KMS-11 (cell line): ENCODE results near the gene DNAJA4.

Source experiments
- H2AFZ ChIP-seq: fragments of 200-600 bp; sonication (generic); 2 replicates; pipeline ENCODE4 v1.6.1; 2016; ENCODE audit warnings: antibody characterized with exemption, mixed run types, low read depth
- H3K27ac ChIP-seq: fragments of 200-600 bp; sonication (generic); 2 replicates; pipeline ENCODE4 v1.6.1; 2016; ENCODE audit warnings: mild to moderate bottlenecking, mixed run types
- H3K27me3 ChIP-seq: fragments of 200-600 bp; sonication (generic); 2 replicates; pipeline ENCODE4 v1.6.1; 2017; ENCODE audit warnings: mild to moderate bottlenecking, low read depth, mixed run types, moderate library complexity; ENCODE audit not compliant: insufficient read depth
- H3K36me3 ChIP-seq: fragments of 200-600 bp; sonication (generic); 2 replicates; pipeline ENCODE4 v1.6.1; 2017; ENCODE audit warnings: mild to moderate bottlenecking, mixed run types; ENCODE audit not compliant: insufficient read depth
- H3K4me1 ChIP-seq: fragments of 200-600 bp; sonication (generic); 2 replicates; pipeline ENCODE4 v1.6.1; 2016; ENCODE audit warnings: mild to moderate bottlenecking, low read depth, mixed run types; ENCODE audit not compliant: poor library complexity, severe bottlenecking
- H3K4me2 ChIP-seq: fragments of 200-600 bp; sonication (generic); 2 replicates; pipeline ENCODE4 v1.7.0; 2016; ENCODE audit warnings: mild to moderate bottlenecking, mixed run types
- H3K4me3 ChIP-seq: fragments of 200-600 bp; sonication (generic); IDR thresholded peaks from 2 replicates; pipeline ENCODE4 v1.6.1; 2017; ENCODE audit warnings: low read depth, low read length, mixed read lengths; ENCODE audit not compliant: insufficient read depth
- H3K79me2 ChIP-seq: fragments of 200-600 bp; sonication (generic); 2 replicates; pipeline ENCODE4 v1.6.1; 2016; ENCODE audit warnings: low read depth, mixed run types; ENCODE audit not compliant: insufficient read depth
- H3K9ac ChIP-seq: fragments of 200-600 bp; sonication (generic); 2 replicates; pipeline ENCODE4 v1.6.1; 2016; ENCODE audit warnings: mild to moderate bottlenecking, mixed run types
- H4K20me1 ChIP-seq: fragments of 200-600 bp; sonication (generic); 2 replicates; pipeline ENCODE4 v1.6.1; 2016; ENCODE audit warnings: mild to moderate bottlenecking, mixed run types; ENCODE audit not compliant: insufficient read depth
- TF ChIP-seq, protein P1 (sequence below): fragments of 200-600 bp; sonication (generic); conservative IDR thresholded peaks from 2 replicates; pipeline ENCODE4 v1.6.1; 2017; ENCODE audit warnings: low read depth, mild to moderate bottlenecking, antibody characterized with exemption, low read length, moderate library complexity, mixed read lengths

Gene DNAJA4

DNA sequence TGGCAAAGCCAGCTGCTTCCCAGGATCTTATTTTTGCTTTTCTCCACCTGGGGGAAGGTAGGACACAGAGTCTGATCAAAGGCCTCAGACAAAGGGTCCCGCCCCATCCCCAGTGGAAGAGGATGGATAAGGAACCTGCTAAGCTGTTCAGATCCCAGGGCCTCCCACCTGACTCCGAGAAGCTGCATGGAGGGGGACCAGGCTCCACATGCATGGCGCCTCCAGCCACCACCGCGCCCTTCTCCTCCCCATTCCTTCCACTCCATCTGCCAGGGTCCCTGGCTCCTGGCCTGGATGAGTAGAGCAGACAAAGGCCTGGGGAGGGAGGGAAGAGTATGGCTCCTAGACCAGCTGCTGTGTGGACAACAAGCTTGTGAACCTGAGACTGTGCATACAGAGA, 55.8 kb downstream of the DNAJA4 start:
- H3K27me3 ChIP-seq: no peaks in the 10 kb centered on the region
- H3K4me3 ChIP-seq: no peak overlapping the region
- no peak overlapping the region for H3K9ac ChIP-seq
- H2AFZ ChIP-seq: no peak overlapping the region
- TF ChIP-seq, protein P1, sequence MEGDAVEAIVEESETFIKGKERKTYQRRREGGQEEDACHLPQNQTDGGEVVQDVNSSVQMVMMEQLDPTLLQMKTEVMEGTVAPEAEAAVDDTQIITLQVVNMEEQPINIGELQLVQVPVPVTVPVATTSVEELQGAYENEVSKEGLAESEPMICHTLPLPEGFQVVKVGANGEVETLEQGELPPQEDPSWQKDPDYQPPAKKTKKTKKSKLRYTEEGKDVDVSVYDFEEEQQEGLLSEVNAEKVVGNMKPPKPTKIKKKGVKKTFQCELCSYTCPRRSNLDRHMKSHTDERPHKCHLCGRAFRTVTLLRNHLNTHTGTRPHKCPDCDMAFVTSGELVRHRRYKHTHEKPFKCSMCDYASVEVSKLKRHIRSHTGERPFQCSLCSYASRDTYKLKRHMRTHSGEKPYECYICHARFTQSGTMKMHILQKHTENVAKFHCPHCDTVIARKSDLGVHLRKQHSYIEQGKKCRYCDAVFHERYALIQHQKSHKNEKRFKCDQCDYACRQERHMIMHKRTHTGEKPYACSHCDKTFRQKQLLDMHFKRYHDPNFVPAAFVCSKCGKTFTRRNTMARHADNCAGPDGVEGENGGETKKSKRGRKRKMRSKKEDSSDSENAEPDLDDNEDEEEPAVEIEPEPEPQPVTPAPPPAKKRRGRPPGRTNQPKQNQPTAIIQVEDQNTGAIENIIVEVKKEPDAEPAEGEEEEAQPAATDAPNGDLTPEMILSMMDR: no peak
- no peaks in the 10 kb centered on the region for H3K4me1 ChIP-seq
- H4K20me1 ChIP-seq: no peaks in the 10 kb centered on the region
- H3K79me2 ChIP-seq: no peaks in the 10 kb centered on the region
- no peaks in the 10 kb centered on the region for H3K36me3 ChIP-seq
- H3K27ac ChIP-seq: no peak overlapping the region
- H3K4me2 ChIP-seq: no peak overlapping the region

DNA sequence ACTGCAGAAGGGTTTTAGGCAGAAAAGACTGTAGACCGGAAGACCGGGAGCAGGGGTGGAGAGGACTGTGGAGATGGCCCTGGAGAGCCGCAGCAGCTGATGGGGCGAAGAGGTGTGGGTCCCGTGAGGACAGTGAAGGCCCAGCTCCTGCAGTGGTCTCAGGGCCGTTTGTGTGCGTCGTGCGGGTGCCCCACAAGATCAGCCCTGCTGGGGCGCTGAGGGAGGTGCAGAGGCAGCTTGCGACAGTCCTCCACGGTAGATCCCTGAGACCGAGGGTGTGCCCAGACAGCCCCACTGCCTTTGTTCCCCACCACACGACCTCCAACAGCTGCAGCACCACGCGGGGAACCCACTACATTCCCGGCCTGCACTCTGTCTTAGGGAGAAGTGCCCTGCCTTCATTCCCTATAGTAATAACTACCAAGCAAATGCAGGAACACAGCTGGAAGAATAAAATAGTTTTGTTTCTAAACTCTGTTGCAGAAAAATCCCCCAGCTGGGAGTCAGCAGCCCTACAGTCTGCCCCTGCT, 56.7 kb downstream of the DNAJA4 start:
- TF ChIP-seq, protein P1: no peak
- Histone ChIP-seq H3K36me3 (no peaks in the 10 kb centered on the region), H3K4me1 (no peaks in the 10 kb centered on the region), H3K9ac (no peak overlapping the region), H3K79me2 (no peaks in the 10 kb centered on the region), H3K27me3 (no peaks in the 10 kb centered on the region), H3K27ac (no peak overlapping the region), H4K20me1 (no peaks in the 10 kb centered on the region), H3K4me3 (no peak overlapping the region), H3K4me2 (no peak overlapping the region), H2AFZ (no peak overlapping the region)

DNA sequence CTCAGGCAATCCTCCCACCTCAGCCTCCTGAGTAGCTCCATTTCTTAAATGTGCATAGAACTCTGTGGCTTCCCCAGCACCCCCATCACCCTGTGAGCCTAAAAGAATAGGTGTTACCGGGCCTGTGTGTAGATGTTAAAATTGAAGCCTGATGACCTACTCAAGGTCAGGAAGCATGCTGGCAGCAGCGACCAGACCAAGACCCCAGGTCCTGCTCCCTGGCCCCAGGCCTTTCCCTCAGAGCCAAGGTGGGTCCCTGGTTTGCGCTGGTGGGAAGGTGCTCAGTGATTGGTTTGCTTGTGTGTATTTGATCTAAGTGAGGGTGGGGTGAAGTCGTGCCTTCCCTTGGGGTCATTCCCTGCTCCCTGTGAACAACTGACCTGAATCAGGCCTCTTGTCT, 57.4 kb downstream of the DNAJA4 start:
- H3K4me1 ChIP-seq: no peaks in the 10 kb centered on the region
- H3K36me3 ChIP-seq: no peaks in the 10 kb centered on the region
- H3K9ac ChIP-seq: no peak overlapping the region
- H3K4me2 ChIP-seq: no peak overlapping the region
- no peaks in the 10 kb centered on the region for H3K79me2 ChIP-seq
- TF ChIP-seq, protein P1: no peak
- no peaks in the 10 kb centered on the region for H4K20me1 ChIP-seq
- no peak overlapping the region for H2AFZ ChIP-seq
- H3K4me3 ChIP-seq: no peak overlapping the region
- no peaks in the 10 kb centered on the region for H3K27me3 ChIP-seq
- no peak overlapping the region for H3K27ac ChIP-seq

DNA sequence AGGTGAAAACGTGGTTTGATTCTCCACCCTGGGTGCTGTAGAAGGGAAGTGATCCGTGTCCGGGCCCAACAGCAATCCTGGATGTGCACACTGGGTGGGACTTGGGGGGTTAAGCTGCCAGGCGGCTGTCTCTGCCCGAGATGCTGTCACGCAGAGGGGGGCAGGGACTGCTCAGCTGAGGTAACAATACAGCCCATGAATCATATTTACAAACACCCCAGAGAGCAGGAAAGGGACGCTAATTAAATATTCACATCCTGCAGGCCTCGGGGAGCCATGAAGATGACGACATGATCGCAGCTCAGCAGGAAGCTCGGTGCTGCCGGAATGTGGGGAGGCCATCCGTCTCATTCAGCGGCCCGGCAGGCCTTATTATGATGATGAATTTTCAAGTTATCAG, 57.9 kb downstream of the DNAJA4 start:
- Histone ChIP-seq H3K27ac (no peak overlapping the region), H3K4me3 (no peak overlapping the region), H3K36me3 (no peaks in the 10 kb centered on the region), H3K9ac (no peak overlapping the region), H3K27me3 (no peaks in the 10 kb centered on the region), H2AFZ (no peak overlapping the region), H4K20me1 (no peaks in the 10 kb centered on the region), H3K4me2 (no peak overlapping the region), H3K4me1 (no peaks in the 10 kb centered on the region), H3K79me2 (no peaks in the 10 kb centered on the region)
- TF ChIP-seq, protein P1: no peak
